Nephron (organoid): ENCODE data around the gene GNS.
"Not testable (repeated sequence)": the region's sequence is repeated elsewhere in the genome, so short reads cannot be mapped to it uniquely, and the experiment has no call there.

Source experiments
- H3K27ac Mint-ChIP-seq, 3 experiments: 2 replicates each; pipeline ENCODE4 v1.8.0; 2020; ENCODE audit warnings: mixed read lengths in 3 of 3, mild to moderate bottlenecking in 2 of 3, moderate library complexity in 1 of 3
- H3K27me3 Mint-ChIP-seq: 2 replicates; pipeline ENCODE4 v1.8.0; 2021; ENCODE audit warnings: low read depth, mild to moderate bottlenecking, moderate library complexity, mixed read lengths
- H3K36me3 Mint-ChIP-seq: 2 replicates; pipeline ENCODE4 v1.8.0; 2020; ENCODE audit warnings: low read depth, mixed read lengths
- H3K4me1 Mint-ChIP-seq: 2 replicates; pipeline ENCODE4 v1.8.0; 2020; ENCODE audit warnings: mixed read lengths
- H3K4me3 Mint-ChIP-seq, 3 experiments: 2 replicates each; pipeline ENCODE4 v1.8.0; 2020; ENCODE audit warnings: mild to moderate bottlenecking in 3 of 3, mixed read lengths in 3 of 3, moderate library complexity in 2 of 3
- H3K9me3 Mint-ChIP-seq: 2 replicates; pipeline ENCODE4 v1.8.0; 2020; ENCODE audit warnings: mixed read lengths
- TF ChIP-seq, protein P1 (sequence below), 3 experiments: fragments of 200-600 bp; sonication (generic); IDR thresholded peaks; one replicate each; pipeline ENCODE4 v1.5.0; 2021; ENCODE audit warnings: antibody characterized with exemption in 3 of 3; ENCODE audit not compliant: unreplicated experiment in 3 of 3

GNS gene

GRCh38 chr12:64696080-64696741 lies 63.0 kb downstream of the GNS start:
- Mint-ChIP-seq H3K4me3 (no peak overlapping the region), H3K27ac (peak overlapping the region in 1 of 3 experiments; percentile 14), H3K4me1 (peaks cover 60% of the 10 kb centered on the region), H3K36me3 (peaks cover 17% of the 10 kb centered on the region), H3K9me3 (no peaks in the 10 kb centered on the region), H3K27me3 (no peaks in the 10 kb centered on the region)
- TF ChIP-seq, protein P1, sequence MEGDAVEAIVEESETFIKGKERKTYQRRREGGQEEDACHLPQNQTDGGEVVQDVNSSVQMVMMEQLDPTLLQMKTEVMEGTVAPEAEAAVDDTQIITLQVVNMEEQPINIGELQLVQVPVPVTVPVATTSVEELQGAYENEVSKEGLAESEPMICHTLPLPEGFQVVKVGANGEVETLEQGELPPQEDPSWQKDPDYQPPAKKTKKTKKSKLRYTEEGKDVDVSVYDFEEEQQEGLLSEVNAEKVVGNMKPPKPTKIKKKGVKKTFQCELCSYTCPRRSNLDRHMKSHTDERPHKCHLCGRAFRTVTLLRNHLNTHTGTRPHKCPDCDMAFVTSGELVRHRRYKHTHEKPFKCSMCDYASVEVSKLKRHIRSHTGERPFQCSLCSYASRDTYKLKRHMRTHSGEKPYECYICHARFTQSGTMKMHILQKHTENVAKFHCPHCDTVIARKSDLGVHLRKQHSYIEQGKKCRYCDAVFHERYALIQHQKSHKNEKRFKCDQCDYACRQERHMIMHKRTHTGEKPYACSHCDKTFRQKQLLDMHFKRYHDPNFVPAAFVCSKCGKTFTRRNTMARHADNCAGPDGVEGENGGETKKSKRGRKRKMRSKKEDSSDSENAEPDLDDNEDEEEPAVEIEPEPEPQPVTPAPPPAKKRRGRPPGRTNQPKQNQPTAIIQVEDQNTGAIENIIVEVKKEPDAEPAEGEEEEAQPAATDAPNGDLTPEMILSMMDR (IDR thresholded peaks at IDR 0.05; ENCODE audit: unreplicated experiment in 3 of 3), result peak; percentile 46 to 63 (median 58)

DNA sequence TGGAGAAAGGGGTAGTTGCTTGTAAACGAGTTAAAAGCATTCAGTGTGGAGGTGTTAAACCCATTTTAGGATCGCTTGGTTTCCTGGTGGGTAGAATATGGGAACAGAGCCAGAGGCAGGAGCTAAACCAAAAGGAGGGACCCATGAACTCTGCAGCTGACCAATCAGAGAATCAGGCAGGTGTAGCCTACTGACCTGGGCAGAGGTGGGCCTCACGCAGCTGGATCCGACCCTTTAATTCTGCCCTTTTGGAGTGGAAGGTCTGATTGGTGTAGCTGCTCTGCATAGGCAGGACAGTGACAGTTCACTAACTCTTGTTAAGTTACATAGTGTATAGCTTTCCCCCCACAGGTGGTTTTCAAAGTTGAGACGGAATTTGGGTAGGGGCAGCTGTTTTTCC lies 63.7 kb downstream of the GNS start:
- peaks cover 56% of the 10 kb centered on the region for H3K4me1 Mint-ChIP-seq

GRCh38 chr12:64694130-64695040 lies 64.8 kb downstream of the GNS start:
- Mint-ChIP-seq H3K27me3 (no peaks in the 10 kb centered on the region), H3K9me3 (no peaks in the 10 kb centered on the region), H3K36me3 (peaks cover 13% of the 10 kb centered on the region), H3K4me3 (peak overlapping the region in 1 of 3 experiments; percentile 3), H3K4me1 (peaks cover 54% of the 10 kb centered on the region), H3K27ac (peak overlapping the region; percentile 31 to 52 (median 44))
- TF ChIP-seq, protein P1 (IDR thresholded peaks at IDR 0.05; ENCODE audit: unreplicated experiment in 3 of 3), result no peak

More for the DNA sequence above, 63.7 kb downstream of the GNS start:
- H3K4me3 Mint-ChIP-seq, result no peak overlapping the region
- peaks cover 17% of the 10 kb centered on the region for H3K36me3 Mint-ChIP-seq
- H3K9me3 Mint-ChIP-seq, result no peaks in the 10 kb centered on the region
- no peaks in the 10 kb centered on the region for H3K27me3 Mint-ChIP-seq
- TF ChIP-seq, protein P1 (IDR thresholded peaks at IDR 0.05; ENCODE audit: unreplicated experiment in 3 of 3), result no peak
- H3K27ac Mint-ChIP-seq, result peak overlapping the region in 1 of 3 experiments; percentile 1

DNA sequence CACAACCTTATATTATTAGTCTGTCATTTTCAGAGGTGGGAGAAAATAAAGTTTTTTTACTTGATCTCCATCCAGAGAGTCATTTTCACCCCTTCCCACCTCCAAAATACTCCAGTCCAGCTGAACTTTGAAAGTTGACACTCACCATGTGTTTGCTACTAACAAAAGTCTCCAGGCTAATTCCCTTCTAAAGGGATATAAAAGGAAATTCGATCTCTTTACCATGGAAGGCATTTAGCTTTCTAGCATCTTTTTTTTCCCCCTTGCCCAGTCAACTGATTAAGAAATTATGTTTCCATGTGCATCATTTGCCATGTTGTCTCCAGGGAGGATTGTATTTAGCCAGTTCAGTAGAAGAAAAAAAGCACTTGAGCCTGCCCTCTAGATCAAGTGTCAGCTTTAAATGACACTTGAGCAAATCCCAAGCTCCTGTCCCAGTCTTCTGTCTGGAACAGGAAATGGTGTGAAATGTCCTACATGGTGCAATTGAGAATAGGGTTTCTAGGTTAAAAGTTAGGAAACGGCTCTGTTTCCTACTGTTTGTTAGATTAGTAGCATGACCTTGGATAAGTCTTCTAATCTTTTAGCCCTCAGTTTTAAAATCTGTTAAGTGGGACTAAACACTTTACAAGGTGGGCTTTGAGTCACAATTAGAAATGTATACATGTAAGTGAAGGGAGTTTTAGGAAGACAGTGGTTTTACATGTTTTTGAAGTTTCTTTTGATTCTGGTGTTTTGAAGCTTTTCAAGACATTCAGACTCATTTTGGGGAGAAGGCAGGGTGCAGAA lies 67.2 kb downstream of the GNS start:
- H3K27ac Mint-ChIP-seq, result peak overlapping the region; percentile 82 to 95 (median 83)
- TF ChIP-seq, protein P1 (IDR thresholded peaks at IDR 0.05; ENCODE audit: unreplicated experiment in 3 of 3), result no peak
- no peaks in the 10 kb centered on the region for H3K9me3 Mint-ChIP-seq
- H3K4me3 Mint-ChIP-seq, result peak overlapping the region in 2 of 3 experiments; percentile 2 to 28
- H3K27me3 Mint-ChIP-seq, result no peaks in the 10 kb centered on the region
- H3K36me3 Mint-ChIP-seq, result peaks cover 16% of the 10 kb centered on the region
- peaks cover 71% of the 10 kb centered on the region for H3K4me1 Mint-ChIP-seq

DNA sequence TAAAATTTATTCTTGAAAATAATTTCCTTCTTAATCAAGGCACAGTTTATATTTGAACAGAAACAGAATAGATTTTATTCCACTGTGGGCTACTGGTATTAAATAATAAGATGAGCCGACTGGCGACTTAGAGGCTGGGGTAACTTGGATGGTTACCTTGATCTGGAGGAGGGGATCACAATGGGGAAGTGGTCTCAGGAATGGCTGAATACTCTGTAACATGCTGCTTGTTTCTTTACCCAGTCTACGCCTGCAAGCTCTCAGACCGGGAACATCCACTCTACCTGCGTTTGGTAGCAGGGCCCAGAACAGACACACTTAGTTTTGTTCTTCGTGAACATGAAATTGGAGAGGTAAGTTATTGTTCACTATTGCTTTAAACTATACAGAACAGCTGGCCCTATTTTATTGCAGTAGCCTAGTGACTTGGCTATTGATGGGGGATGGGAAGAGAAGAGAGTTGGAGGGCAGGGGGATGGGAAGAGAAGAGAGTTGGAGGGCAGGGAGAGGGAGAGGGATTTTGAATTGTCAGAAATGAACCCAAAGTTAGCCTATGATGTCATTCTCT lies 67.9 kb downstream of the GNS start:
- H3K9me3 Mint-ChIP-seq, result no peaks in the 10 kb centered on the region

DNA sequence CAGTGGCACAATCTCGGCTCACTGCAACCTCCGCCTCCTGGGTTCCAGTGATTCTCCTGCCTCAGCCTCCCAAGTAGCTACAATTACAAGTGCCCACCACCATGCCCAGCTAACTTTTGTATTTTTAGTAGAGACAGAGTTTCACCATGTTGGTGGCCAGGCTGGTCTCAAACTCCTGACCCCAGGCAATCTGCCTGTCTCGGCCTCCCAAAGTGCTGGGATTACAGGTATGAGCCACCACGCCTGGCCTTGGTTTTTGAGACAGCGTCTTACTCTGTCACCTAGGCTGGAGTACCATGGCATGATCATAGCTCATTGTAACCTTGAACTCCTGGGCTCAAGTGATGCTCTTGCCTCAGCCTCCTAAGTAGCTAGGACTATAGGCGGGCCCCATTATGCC lies 69.0 kb downstream of the GNS start:
- H3K27ac Mint-ChIP-seq, H3K4me3 Mint-ChIP-seq, H3K27me3 Mint-ChIP-seq, H3K9me3 Mint-ChIP-seq: not testable (repeated sequence)
- H3K4me1 Mint-ChIP-seq, result peaks cover 61% of the 10 kb centered on the region
- H3K36me3 Mint-ChIP-seq, result peaks cover 23% of the 10 kb centered on the region

More for the DNA sequence above, 67.9 kb downstream of the GNS start:
- no peaks in the 10 kb centered on the region for H3K27me3 Mint-ChIP-seq
- peaks cover 67% of the 10 kb centered on the region for H3K4me1 Mint-ChIP-seq
- H3K4me3 Mint-ChIP-seq, result peak overlapping the region; percentile 2 to 64 (median 11)
- peaks cover 16% of the 10 kb centered on the region for H3K36me3 Mint-ChIP-seq
- TF ChIP-seq, protein P1 (IDR thresholded peaks at IDR 0.05; ENCODE audit: unreplicated experiment in 3 of 3), result no peak
- peak overlapping the region; percentile 82 to 95 (median 83) for H3K27ac Mint-ChIP-seq
